Measurements from ENCODE around the gene PARD3B.

DNA sequence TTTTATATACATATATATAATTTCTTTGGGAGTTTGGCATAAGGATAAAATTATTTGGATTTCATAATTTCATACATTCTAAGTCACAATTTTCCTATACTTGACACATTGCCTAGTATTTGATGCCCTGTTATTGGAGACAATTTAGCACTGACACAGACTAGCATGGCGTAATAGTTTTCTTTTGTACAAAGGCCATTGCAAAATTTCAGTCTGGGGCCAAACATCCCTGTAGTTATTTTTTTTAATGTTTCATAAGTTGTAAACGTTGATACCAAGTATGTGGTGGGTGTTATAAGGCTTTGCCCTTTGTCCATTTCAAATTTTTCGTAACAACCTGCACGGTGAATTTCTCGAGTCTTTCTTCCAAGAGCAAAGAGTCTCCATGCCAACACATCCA is 1041.4 kb downstream of the PARD3B start:
- TF ChIP-seq, protein P1, sequence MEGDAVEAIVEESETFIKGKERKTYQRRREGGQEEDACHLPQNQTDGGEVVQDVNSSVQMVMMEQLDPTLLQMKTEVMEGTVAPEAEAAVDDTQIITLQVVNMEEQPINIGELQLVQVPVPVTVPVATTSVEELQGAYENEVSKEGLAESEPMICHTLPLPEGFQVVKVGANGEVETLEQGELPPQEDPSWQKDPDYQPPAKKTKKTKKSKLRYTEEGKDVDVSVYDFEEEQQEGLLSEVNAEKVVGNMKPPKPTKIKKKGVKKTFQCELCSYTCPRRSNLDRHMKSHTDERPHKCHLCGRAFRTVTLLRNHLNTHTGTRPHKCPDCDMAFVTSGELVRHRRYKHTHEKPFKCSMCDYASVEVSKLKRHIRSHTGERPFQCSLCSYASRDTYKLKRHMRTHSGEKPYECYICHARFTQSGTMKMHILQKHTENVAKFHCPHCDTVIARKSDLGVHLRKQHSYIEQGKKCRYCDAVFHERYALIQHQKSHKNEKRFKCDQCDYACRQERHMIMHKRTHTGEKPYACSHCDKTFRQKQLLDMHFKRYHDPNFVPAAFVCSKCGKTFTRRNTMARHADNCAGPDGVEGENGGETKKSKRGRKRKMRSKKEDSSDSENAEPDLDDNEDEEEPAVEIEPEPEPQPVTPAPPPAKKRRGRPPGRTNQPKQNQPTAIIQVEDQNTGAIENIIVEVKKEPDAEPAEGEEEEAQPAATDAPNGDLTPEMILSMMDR (conservative IDR thresholded peaks at IDR 0.05 in 1 of 2, IDR thresholded peaks at IDR 0.05 in 1 of 2; ENCODE audit: low read depth in 1 of 2, low read length in 2 of 2): no peak
- TF ChIP-seq EZH2 (IDR thresholded peaks at IDR 0.05; ENCODE audit: low read length, missing control alignments): no peak

All from fibroblast of lung (primary cell).